Erythroblast (primary cell): ENCODE results near the gene PSD.
"Not testable (repeated sequence)": the region's sequence is repeated elsewhere in the genome, so short reads cannot be mapped to it uniquely, and the experiment has no call there.

Experiments used
- GATA1 ChIP-seq: IDR thresholded peaks from 2 replicates; pipeline ENCODE4 v1.6.1; 2011; ENCODE audit warnings: low read depth, mild to moderate bottlenecking, control low read depth, low read length, moderate library complexity
- POLR2A ChIP-seq: IDR thresholded peaks from 2 replicates; pipeline ENCODE4 v1.6.1; 2011; ENCODE audit warnings: mild to moderate bottlenecking, low read length

- TF ChIP-seq POLR2A, GATA1: not testable (repeated sequence)
These were observed 36.3 kb upstream of the PSD start for GRCh38 chr10:102454662-102455487.
